Gastrocnemius medialis (tissue), 4 donors: Measurements from ENCODE around the gene MAP3K13.

ENCODE experiments used
- POLR2A ChIP-seq, 2 donors: fragments of 450-650 bp; IDR thresholded peaks; one replicate each; pipeline ENCODE4 v1.6.1; 2017; ENCODE audit warnings: antibody characterized with exemption in 2 of 2, mild to moderate bottlenecking in 2 of 2, moderate library complexity in 2 of 2
- TF ChIP-seq, protein P1 (sequence below), 5 experiments: fragments of 450-650 bp in 3 of 5; fragments of 200-600 bp in 2 of 5; sonication (generic) in 2 of 5; IDR thresholded peaks in 4 of 5; conservative IDR thresholded peaks in 1 of 5; 1 replicate in 4 of 5; 2 replicates in 1 of 5; pipeline ENCODE4 v1.5.1; 2016 to 2019; ENCODE audit warnings: antibody characterized with exemption in 5 of 5, mild to moderate bottlenecking in 3 of 5, moderate library complexity in 3 of 5

- TF ChIP-seq, protein P1, sequence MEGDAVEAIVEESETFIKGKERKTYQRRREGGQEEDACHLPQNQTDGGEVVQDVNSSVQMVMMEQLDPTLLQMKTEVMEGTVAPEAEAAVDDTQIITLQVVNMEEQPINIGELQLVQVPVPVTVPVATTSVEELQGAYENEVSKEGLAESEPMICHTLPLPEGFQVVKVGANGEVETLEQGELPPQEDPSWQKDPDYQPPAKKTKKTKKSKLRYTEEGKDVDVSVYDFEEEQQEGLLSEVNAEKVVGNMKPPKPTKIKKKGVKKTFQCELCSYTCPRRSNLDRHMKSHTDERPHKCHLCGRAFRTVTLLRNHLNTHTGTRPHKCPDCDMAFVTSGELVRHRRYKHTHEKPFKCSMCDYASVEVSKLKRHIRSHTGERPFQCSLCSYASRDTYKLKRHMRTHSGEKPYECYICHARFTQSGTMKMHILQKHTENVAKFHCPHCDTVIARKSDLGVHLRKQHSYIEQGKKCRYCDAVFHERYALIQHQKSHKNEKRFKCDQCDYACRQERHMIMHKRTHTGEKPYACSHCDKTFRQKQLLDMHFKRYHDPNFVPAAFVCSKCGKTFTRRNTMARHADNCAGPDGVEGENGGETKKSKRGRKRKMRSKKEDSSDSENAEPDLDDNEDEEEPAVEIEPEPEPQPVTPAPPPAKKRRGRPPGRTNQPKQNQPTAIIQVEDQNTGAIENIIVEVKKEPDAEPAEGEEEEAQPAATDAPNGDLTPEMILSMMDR (IDR thresholded peaks at IDR 0.05 in 4 of 5, conservative IDR thresholded peaks at IDR 0.05 in 1 of 5): no peak
- no peak for TF ChIP-seq POLR2A (IDR thresholded peaks at IDR 0.05)
Measured at GRCh38 chr3:185430375-185430774, 67.4 kb downstream of the MAP3K13 start.
